Measurements from ENCODE around the gene UBE2J2. TPM values are rescaled to one million over a fixed set of nuclear protein-coding genes. Genes with fewer than 3 reads are reported as not detected.

Gene UBE2J2
- total RNA-seq, 2 donors from 2014 or later: 69.9 to 72.7 TPM

- Histone ChIP-seq H3K36me3 (ENCODE audit: control insufficient read depth, insufficient read depth, low read length) (no peaks in the 10 kb centered on the region), H3K9me3 (ENCODE audit: control insufficient read depth, low read length) (no peaks in the 10 kb centered on the region), H3K27ac (ENCODE audit: low read depth, low read length) (no peak overlapping the region), H3K4me3 (ENCODE audit: low read length) (no peak overlapping the region), H3K4me1 (ENCODE audit: control insufficient read depth, insufficient read depth, low read length) (no peaks in the 10 kb centered on the region), H3K27me3 (ENCODE audit: control insufficient read depth, insufficient read depth, low read length, poor library complexity, severe bottlenecking) (peaks cover 12% of the 10 kb centered on the region), H3K9ac (ENCODE audit: extremely low read depth, low read length, poor library complexity, severe bottlenecking) (no peak overlapping the region)
- Mint-ChIP-seq H3K27ac (no peak overlapping the region), H3K27me3 (ENCODE audit: insufficient read depth) (peaks cover 1% of the 10 kb centered on the region), H3K4me1 (no peaks in the 10 kb centered on the region), H3K4me3 (no peak overlapping the region), H3K9me3 (no peaks in the 10 kb centered on the region), H3K36me3 (ENCODE audit: low read depth) (no peaks in the 10 kb centered on the region)
- 94 to 98% methylated on average over 15 to 39 of the region's 41 CpGs for WGBS, 2 experiments (ENCODE audit: insufficient coverage in 1 of 2, insufficient read length in 1 of 2)
- no peak for TF ChIP-seq CTCF (conservative IDR thresholded peaks at IDR 0.05)
- no peak for DNase-seq
Observed at GRCh38 chr1:1242461-1243265, 31.0 kb downstream of the UBE2J2 start.

- Mint-ChIP-seq H3K4me1 (no peaks in the 10 kb centered on the region), H3K9me3 (no peaks in the 10 kb centered on the region), H3K36me3 (ENCODE audit: low read depth) (no peaks in the 10 kb centered on the region), H3K27me3 (ENCODE audit: insufficient read depth) (no peaks in the 10 kb centered on the region), H3K27ac (no peak overlapping the region), H3K4me3 (no peak overlapping the region)
- TF ChIP-seq CTCF (conservative IDR thresholded peaks at IDR 0.05): no peak
- no peak overlapping the region for H3K4me3 ChIP-seq (ENCODE audit: low read length)
- H3K9ac ChIP-seq (ENCODE audit: extremely low read depth, low read length, poor library complexity, severe bottlenecking): no peak overlapping the region
- no peaks in the 10 kb centered on the region for H3K36me3 ChIP-seq (ENCODE audit: control insufficient read depth, insufficient read depth, low read length)
- no peak overlapping the region for H3K27ac ChIP-seq (ENCODE audit: low read depth, low read length)
- H3K27me3 ChIP-seq (ENCODE audit: control insufficient read depth, insufficient read depth, low read length, poor library complexity, severe bottlenecking): peaks cover 5% of the 10 kb centered on the region
- H3K9me3 ChIP-seq (ENCODE audit: control insufficient read depth, low read length): no peaks in the 10 kb centered on the region
- H3K4me1 ChIP-seq (ENCODE audit: control insufficient read depth, insufficient read depth, low read length): no peaks in the 10 kb centered on the region
- DNase-seq: no peak
- WGBS, 2 experiments (ENCODE audit: insufficient coverage in 1 of 2, insufficient read length in 1 of 2): 93 to 94% methylated on average over 19 to 26 of the region's 26 CpGs
Observed at GRCh38 chr1:1241588-1242219, 31.9 kb downstream of the UBE2J2 start.

DNA sequence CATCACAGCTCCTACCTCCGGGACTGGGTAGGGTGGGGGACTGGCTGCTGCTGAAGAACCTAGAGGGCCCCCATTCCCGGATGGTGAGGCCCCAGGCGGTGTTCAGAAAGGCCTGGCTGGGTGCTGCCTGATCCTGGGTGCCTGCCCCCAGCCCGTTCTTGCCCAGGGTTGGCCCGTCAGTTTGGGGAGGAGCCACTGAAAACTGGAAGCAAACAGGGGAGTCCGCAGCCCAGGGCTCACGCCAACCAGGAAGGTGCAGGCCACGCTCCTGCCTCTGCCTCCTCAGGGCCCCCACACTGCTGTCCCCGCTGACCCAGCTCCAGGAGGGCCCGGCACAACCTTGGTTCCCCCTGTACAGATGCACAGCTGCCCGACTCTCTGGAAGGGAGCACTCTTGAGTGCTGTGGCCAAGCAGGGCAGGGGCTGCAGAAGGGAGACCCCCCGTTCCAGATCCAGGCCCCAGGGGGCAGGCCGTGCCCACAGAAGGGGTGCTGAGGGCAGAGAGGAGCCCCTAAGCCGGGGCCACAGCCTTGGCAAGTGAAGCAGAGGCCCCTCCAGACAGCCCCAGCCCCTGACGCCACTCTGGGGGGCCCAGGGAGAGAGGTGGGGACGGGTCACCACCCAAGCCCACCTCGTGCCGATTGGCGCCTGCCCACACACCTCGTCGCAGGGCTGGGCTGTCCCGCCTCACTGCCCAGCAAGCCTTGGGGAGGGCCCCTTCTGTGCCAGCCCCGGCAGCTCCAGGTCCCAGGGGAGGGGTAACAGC lies 32.6 kb downstream of the UBE2J2 start:
- no peak for TF ChIP-seq CTCF (conservative IDR thresholded peaks at IDR 0.05)
- Mint-ChIP-seq H3K4me1 (no peaks in the 10 kb centered on the region), H3K27ac (no peak overlapping the region), H3K4me3 (no peak overlapping the region), H3K36me3 (ENCODE audit: low read depth) (no peaks in the 10 kb centered on the region), H3K9me3 (no peaks in the 10 kb centered on the region), H3K27me3 (ENCODE audit: insufficient read depth) (no peaks in the 10 kb centered on the region)
- H3K9ac ChIP-seq (ENCODE audit: extremely low read depth, low read length, poor library complexity, severe bottlenecking): no peak overlapping the region
- no peak overlapping the region for H3K4me3 ChIP-seq (ENCODE audit: low read length)
- no peaks in the 10 kb centered on the region for H3K27me3 ChIP-seq (ENCODE audit: control insufficient read depth, insufficient read depth, low read length, poor library complexity, severe bottlenecking)
- no peaks in the 10 kb centered on the region for H3K9me3 ChIP-seq (ENCODE audit: control insufficient read depth, low read length)
- 89 to 90% methylated on average over 18 to 23 of the region's 23 CpGs for WGBS, 2 experiments (ENCODE audit: insufficient coverage in 1 of 2, insufficient read length in 1 of 2)
- no peak for DNase-seq
- H3K36me3 ChIP-seq (ENCODE audit: control insufficient read depth, insufficient read depth, low read length): no peaks in the 10 kb centered on the region
- H3K4me1 ChIP-seq (ENCODE audit: control insufficient read depth, insufficient read depth, low read length): no peaks in the 10 kb centered on the region
- no peak overlapping the region for H3K27ac ChIP-seq (ENCODE audit: low read depth, low read length)
